Left ventricle myocardium inferior (tissue), 1 donor: Measurements from ENCODE around the gene PITHD1. TPM values are rescaled to one million over a fixed set of nuclear protein-coding genes. Genes with fewer than 3 reads are reported as not detected.

Source experiments
- DNase-seq: peaks from one replicate; pipeline ENCODE4 v3.0.0-alpha.2; 2020
- H3K27ac ChIP-seq: fragments of 200-600 bp; replicated peaks from 2 replicates; pipeline ENCODE4 v1.8.0; 2021
- H3K27me3 ChIP-seq: fragments of 200-600 bp; 2 replicates; pipeline ENCODE4 v1.8.0; 2021; ENCODE audit warnings: low read depth
- H3K36me3 ChIP-seq: fragments of 200-600 bp; 2 replicates; pipeline ENCODE4 v1.8.0; 2021
- H3K4me1 ChIP-seq: fragments of 200-600 bp; 2 replicates; pipeline ENCODE4 v1.8.0; 2021
- H3K4me3 ChIP-seq: fragments of 200-600 bp; 2 replicates; pipeline ENCODE4 v1.8.0; 2021; ENCODE audit warnings: mild to moderate bottlenecking, moderate library complexity
- H3K9me3 ChIP-seq: fragments of 200-600 bp; replicated peaks from 2 replicates; pipeline ENCODE4 v1.8.0; 2021
- intact Hi-C: fragments of 100-400 bp; cut with micrococcal nuclease; formaldehyde crosslinking; loops from one replicate; pipeline ENCODE4 v1.11.0; 2022
- total RNA-seq: library from RNA; stranded (reverse); fragmentation: NEBNext Ultra II Directional; extraction: Animal tissue kit (Norgen Biotek cat#: 25700); gene quantifications from one replicate; pipeline ENCODE4 v1.2.1, GENCODE V29; 2021
- TF ChIP-seq, protein P1 (sequence below): fragments of 200-600 bp; IDR thresholded peaks from 2 replicates; pipeline ENCODE4 v1.8.0; 2021; ENCODE audit warnings: antibody characterized with exemption, mild to moderate bottlenecking, borderline replicate concordance
- donor health status: DM: no; HTN: yes; CAD: no; lungs with severe emphysema.

The PITHD1 gene
- total RNA-seq, 1 donor from 2014 or later = 40.3 TPM

DNA sequence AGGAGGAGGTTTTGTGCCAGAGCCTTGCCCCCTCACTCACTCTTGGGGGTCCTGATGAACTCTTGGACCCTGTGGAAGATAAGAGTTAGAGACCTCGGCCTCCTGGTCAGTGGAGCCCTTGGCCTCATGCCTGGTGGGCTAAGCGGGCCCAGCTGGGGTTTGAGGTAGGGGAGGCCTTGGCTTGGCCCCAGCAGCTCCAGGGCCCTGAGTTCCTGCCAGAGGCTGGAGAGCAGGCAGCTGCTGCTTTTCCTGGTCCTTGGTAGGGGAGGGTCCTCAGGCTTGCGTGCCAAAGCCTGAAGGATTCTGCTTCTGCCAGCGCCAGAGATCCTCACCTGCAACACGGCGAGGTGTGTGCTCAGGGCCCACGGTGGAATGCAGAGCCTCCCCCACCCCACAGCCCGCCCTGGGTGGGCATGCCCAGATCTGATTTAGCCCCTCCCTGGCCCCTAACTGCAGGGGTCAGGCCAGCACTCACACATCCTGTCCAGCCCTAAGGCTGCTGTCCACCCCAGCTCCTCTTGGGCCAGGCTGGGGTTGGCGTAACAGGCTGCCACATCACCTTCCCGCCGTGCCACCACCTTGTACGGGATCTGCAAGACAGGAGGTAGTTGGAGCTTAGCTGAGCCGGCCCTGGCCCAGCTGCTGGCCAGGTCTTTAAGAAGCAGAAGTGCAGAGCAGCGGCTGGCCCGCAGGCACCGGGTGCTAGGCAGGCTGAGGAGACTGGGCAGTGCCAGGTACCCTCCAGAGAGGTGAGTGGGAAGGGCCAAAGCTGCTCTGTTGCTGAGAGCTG lies 17.7 kb downstream of the PITHD1 start:
- H3K27me3 ChIP-seq = no peaks in the 10 kb centered on the region
- peaks cover 27% of the 10 kb centered on the region for H3K36me3 ChIP-seq
- H3K4me1 ChIP-seq = peaks cover 56% of the 10 kb centered on the region
- H3K9me3 ChIP-seq = no peaks in the 10 kb centered on the region
- H3K4me3 ChIP-seq = no peak overlapping the region
- H3K27ac ChIP-seq = no peak overlapping the region
- intact Hi-C loops = no loop called here
- no peak for DNase-seq
- TF ChIP-seq, protein P1, sequence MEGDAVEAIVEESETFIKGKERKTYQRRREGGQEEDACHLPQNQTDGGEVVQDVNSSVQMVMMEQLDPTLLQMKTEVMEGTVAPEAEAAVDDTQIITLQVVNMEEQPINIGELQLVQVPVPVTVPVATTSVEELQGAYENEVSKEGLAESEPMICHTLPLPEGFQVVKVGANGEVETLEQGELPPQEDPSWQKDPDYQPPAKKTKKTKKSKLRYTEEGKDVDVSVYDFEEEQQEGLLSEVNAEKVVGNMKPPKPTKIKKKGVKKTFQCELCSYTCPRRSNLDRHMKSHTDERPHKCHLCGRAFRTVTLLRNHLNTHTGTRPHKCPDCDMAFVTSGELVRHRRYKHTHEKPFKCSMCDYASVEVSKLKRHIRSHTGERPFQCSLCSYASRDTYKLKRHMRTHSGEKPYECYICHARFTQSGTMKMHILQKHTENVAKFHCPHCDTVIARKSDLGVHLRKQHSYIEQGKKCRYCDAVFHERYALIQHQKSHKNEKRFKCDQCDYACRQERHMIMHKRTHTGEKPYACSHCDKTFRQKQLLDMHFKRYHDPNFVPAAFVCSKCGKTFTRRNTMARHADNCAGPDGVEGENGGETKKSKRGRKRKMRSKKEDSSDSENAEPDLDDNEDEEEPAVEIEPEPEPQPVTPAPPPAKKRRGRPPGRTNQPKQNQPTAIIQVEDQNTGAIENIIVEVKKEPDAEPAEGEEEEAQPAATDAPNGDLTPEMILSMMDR = no peak

GRCh38 chr1:23796466-23797271 lies 18.5 kb downstream of the PITHD1 start:
- intact Hi-C loops = no loop called here
- Histone ChIP-seq H3K4me1 (peaks cover 59% of the 10 kb centered on the region), H3K36me3 (peaks cover 27% of the 10 kb centered on the region), H3K9me3 (no peaks in the 10 kb centered on the region), H3K27me3 (no peaks in the 10 kb centered on the region), H3K4me3 (no peak overlapping the region), H3K27ac (no peak overlapping the region)
- no peak for DNase-seq
- TF ChIP-seq, protein P1 = no peak

GRCh38 chr1:23797478-23798448 lies 19.5 kb downstream of the PITHD1 start:
- intact Hi-C loops = no loop called here
- no peak for DNase-seq
- Histone ChIP-seq H3K9me3 (no peaks in the 10 kb centered on the region), H3K4me3 (no peak overlapping the region), H3K36me3 (peaks cover 27% of the 10 kb centered on the region), H3K27ac (no peak overlapping the region), H3K4me1 (peaks cover 52% of the 10 kb centered on the region), H3K27me3 (no peaks in the 10 kb centered on the region)
- TF ChIP-seq, protein P1 = no peak

DNA sequence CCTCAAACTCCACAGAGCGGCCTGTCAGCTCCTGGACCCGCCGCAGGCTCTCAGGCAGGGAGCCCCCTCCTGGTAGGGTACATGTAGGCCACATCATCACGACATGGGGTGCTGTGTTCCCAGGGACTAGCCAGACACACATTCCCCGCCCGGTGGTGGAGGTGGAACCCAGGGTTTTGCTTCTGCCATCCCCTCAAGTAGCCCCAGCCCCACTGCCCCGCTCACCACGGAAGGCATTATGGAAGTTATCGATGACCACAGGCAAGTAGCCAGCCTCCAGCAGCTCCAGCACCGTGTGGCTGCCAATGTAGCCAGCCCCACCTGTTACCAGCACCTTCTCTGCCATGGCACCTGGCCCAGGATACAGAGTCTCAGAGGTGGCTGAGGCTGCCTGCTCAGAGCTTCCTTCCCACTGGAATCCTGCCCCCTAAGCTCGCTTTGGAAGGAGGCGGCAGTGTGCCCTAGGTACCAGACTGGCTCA lies 20.5 kb downstream of the PITHD1 start:
- no peak for DNase-seq
- peak overlapping the region; percentile 97 for H3K4me3 ChIP-seq
- TF ChIP-seq, protein P1 = no peak
- H3K27ac ChIP-seq = peak overlapping the region; percentile 98
- peaks cover 42% of the 10 kb centered on the region for H3K4me1 ChIP-seq
- intact Hi-C loops = no loop called here
- H3K36me3 ChIP-seq = peaks cover 26% of the 10 kb centered on the region
- H3K27me3 ChIP-seq = no peaks in the 10 kb centered on the region
- no peaks in the 10 kb centered on the region for H3K9me3 ChIP-seq

DNA sequence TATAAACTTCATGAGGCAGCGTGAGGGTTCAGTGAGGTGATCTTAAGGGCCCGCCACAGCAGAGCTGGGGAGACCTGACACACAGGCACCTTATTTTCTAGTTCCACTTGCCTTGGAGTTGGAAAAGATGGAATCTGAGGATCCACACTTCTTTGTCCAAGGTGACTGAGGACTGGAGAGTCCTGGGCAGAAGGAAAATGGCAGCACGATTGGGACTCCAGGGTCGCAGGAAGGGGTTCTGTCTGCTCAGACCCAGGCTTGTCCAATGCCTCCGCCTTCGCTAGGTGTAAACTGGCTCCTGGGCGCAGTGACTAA lies 21.0 kb downstream of the PITHD1 start:
- H3K27ac ChIP-seq = peak overlapping the region; percentile 98
- no peak for DNase-seq
- TF ChIP-seq, protein P1 = no peak
- peak overlapping the region; percentile 97 for H3K4me3 ChIP-seq
- H3K4me1 ChIP-seq = peaks cover 41% of the 10 kb centered on the region
- H3K27me3 ChIP-seq = no peaks in the 10 kb centered on the region
- H3K9me3 ChIP-seq = no peaks in the 10 kb centered on the region
- H3K36me3 ChIP-seq = peaks cover 26% of the 10 kb centered on the region
- intact Hi-C loops = no loop called here
